ENCODE measurements around the gene ATAD3A. TPM values are rescaled to one million over a fixed set of nuclear protein-coding genes. Genes with fewer than 3 reads are reported as not detected.

Gene ATAD3A
- total and polyA plus RNA-seq, 9 of the 15 experiments (the other 6 are each of a cell fraction or from before 2014, with no cell fraction given) = 0.10 to 173 (median 36.7) TPM

DNA sequence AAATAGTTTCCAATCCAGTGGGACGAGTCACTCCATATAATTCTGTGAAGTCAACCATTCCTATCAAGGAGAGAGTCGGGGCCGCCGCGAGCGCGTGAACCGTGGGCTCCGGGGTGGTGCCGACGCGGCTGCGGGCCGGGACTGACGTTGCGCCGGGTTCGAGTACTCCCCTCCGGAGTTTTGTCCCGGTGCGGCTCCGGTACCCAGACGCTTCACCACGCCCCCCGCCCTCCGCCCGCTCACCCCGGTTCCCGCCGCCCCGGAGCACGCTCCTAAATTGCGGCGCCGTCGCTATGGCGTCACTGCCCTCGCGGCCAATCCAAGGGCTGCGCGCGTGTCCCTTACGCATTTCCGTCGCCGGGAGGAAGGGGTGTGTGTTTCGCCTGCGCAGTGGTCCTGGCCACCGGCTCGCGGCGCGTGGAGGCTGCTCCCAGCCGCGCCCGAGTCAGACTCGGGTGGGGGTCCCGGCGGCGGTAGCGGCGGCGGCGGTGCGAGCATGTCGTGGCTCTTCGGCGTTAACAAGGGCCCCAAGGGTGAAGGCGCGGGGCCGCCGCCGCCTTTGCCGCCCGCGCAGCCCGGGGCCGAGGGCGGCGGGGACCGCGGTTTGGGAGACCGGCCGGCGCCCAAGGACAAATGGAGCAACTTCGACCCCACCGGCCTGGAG, 40.4 kb upstream of the ATAD3A start, which contains the start of gene ATAD3B (continued):
- TF ChIP-seq ZSCAN29 (IDR thresholded peaks at IDR 0.05) = peak; percentile 29; the same call in 1 of the 2 replicates
- peak; percentile 64 for TF ChIP-seq POLR2AphosphoS5 (IDR thresholded peaks at IDR 0.05; ENCODE audit: control insufficient read depth, insufficient read depth, low read depth, low read length)
- TF ChIP-seq ZNF785 (CRISPR knock-in tag; IDR thresholded peaks at IDR 0.05) = no peak
- TF ChIP-seq TAF9B (IDR thresholded peaks at IDR 0.05; ENCODE audit: partially characterized antibody) = peak; percentile 33
- peak; percentile 59 for TF ChIP-seq CREB3L1 (IDR thresholded peaks at IDR 0.05; ENCODE audit: borderline replicate concordance, low read depth)
- peak; percentile 60 for TF ChIP-seq HNRNPLL (IDR thresholded peaks at IDR 0.05; ENCODE audit: low read depth, low read length, poor library complexity, severe bottlenecking)
- no peak for TF ChIP-seq ZNF644 (tag; IDR thresholded peaks at IDR 0.05; ENCODE audit: low read depth)
- no peak for TF ChIP-seq GTF2B (IDR thresholded peaks at IDR 0.05; ENCODE audit: extremely low read depth, insufficient read length)
- no peak for TF ChIP-seq NR4A1 (CRISPR knock-in tag; IDR thresholded peaks at IDR 0.05)
- TF ChIP-seq NR4A1 (tag; IDR thresholded peaks at IDR 0.05) = no peak
- peak; percentile 90; the same call in 1 of the 2 replicates for TF ChIP-seq MXI1 (IDR thresholded peaks at IDR 0.05; ENCODE audit: low read depth, low read length)
- no peak for TF ChIP-seq MITF (IDR thresholded peaks at IDR 0.05)
- peak; percentile 87 for TF ChIP-seq HCFC1 (IDR thresholded peaks at IDR 0.05; ENCODE audit: low read depth, low read length)
- TF ChIP-seq TFAP4 (CRISPR knock-in tag; IDR thresholded peaks at IDR 0.05; ENCODE audit: borderline replicate concordance) = peak; percentile 84; the same call in 1 of the 2 replicates
- TF ChIP-seq SP1 (CRISPR knock-in tag; IDR thresholded peaks at IDR 0.05) = peak; percentile 84
- TF ChIP-seq NFE2 (IDR thresholded peaks at IDR 0.05; ENCODE audit: low read depth) = peak; percentile 26; the same call in 1 of the 2 replicates
- peak; percentile 99 for TF ChIP-seq RB1 (IDR thresholded peaks at IDR 0.05; ENCODE audit: low read depth)
- TF ChIP-seq ZFP36 (IDR thresholded peaks at IDR 0.05; ENCODE audit: low read depth, low read length, partially characterized antibody) = no peak
- TF ChIP-seq TRIM24 (IDR thresholded peaks at IDR 0.05) = peak in 1 of 2 experiments; percentile 27; a peak in 1 of 4 replicates
- no peak for TF ChIP-seq RAD21 (CRISPR knock-in tag; conservative IDR thresholded peaks at IDR 0.05 in 1 of 2, IDR thresholded peaks at IDR 0.05 in 1 of 2)
- TF ChIP-seq ARNT (IDR thresholded peaks at IDR 0.05) = no peak

All from K562 (cell line).